HL-60/S4 treated with retinoic acid at 250 ng/mL for 4 days and 3 days (cell line): ENCODE measurements around the gene HTR5A.

Source experiments
- in situ Hi-C: fragments of 300-500 bp; cut with MboI; formaldehyde crosslinking; loops from 2 replicates; pipeline ENCODE4 v1.7.0; 2022; ENCODE audit warnings: low sequenced_read_pairs

The HTR5A gene

GRCh38 chr7:155084969-155085368, 14.8 kb downstream of the HTR5A start:
- in situ Hi-C loops, result no loop called here

- in situ Hi-C loops, result no loop called here
These were observed 20.6 kb downstream of the HTR5A start for GRCh38 chr7:155090684-155091083.

DNA sequence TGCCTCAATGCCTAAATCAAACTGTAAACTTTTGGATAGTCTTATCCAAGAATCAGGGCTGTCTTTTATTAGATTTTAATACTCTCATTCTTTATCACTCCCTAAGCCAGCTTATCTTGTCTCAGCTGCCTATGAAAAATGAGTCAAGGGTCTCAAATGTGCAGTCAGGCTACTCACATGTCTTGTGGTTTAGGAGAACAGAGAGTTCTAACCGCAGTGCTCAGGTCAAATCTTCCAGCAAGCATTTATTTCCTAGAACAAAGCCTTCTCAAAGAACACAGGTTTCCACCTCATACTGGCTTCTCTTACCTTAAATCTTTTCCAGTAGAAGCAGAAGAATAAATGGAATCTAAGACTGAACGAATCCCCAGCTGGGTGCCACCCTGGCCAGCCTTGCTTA, 23.5 kb downstream of the HTR5A start:
- in situ Hi-C loops, result no loop called here

GRCh38 chr7:155094636-155095135, 24.6 kb downstream of the HTR5A start:
- in situ Hi-C loops, result no loop called here

GRCh38 chr7:155097338-155097737, 27.2 kb downstream of the HTR5A start:
- in situ Hi-C loops, result no loop called here

DNA sequence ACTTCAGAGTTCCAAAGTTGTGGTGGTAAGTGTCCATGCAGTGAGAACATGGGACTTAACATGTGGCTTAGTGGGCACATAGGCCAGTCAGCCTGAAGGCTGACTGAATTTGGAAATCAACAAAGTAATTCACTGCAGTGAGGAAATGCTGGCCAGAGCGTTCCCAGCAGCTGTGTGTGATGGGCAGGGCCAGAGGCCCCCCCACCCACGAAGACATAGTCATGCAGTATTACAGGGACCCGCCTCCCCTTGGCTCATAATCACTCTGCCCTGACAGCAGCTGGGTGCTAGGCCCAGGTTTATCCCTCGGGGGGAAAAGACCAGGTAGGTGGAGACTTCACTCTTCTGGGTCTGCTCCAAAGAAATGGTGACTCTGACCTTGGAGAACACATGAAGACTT, 33.7 kb downstream of the HTR5A start:
- in situ Hi-C loops, result no loop called here

DNA sequence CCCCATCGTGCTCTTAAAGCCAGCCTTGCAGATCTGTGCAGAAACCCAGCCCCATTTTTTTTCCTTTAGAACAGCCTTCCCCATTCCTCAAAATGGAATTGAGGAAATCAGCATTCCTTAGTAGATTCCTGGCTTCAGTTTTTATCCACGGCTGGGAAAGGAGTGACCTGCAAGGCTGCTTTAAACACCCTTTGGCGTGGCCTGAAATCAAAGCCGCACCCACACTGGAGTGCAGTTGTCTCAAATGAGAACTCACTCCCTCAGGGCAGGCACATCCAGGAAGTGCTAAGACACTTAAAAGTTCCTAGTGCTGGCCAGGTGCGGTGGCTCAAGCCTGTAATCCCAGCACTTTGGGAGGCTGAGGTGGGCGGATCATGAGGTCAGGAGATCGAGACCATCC, 34.8 kb downstream of the HTR5A start:
- in situ Hi-C loops, result no loop called here

- in situ Hi-C loops, result no loop called here
These were observed 36.2 kb downstream of the HTR5A start for GRCh38 chr7:155106356-155106755.

- in situ Hi-C loops, result no loop called here
These were observed 37.0 kb downstream of the HTR5A start for GRCh38 chr7:155107126-155107525.

DNA sequence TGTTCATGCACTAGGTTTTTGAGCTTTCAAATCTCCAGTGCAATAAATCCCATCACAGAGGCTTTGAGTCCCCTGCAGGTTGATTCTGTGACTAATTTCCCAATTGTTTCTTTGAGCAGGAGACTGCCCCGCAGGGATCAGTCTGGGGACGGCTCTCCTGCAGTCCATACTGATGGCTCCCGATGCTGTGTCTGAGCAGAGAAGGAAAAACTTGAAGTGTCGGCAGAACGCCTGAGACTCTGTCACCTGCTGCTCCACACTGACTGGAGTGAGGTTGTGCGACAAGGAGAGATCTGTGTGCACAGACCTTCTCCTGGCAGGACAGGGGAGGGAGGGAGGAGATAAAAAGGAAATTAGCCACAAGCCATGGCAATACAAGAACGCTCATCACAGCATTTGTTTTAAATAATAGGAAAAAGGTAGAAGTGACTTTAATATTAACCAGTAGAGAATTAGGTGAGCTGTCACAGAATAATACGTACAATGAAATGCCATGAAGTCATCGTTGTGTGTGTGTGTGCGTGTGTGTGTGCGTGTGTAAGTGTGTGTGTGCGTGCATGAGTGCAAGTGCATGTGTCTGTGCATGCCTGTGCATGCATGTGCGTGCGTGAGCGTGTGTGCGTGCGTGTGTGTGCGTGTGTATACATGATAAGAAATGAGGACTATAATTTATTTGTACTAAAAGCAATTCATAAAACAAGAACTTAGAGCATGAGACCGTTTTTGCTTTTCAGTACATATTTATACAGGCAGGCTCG, 38.2 kb downstream of the HTR5A start:
- in situ Hi-C loops, result no loop called here

DNA sequence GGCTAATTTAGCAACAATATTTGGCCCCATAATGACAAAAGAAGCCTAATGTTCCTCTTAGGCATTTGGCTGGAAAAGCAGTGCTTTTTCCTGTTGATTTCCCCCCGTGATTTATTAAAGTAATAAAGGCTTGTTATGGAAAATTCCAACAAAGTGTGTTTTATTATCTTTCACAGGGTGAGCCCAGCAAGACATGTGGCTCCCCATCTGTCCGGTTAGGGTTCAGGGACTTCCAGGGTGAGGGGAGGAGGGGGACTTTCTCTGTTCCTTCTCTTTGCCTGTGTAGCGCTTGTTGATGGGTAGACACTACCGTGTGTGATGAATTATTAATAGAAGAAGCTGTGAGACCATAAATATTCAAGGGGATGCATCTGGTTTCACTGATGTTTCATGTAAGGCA, 39.0 kb downstream of the HTR5A start:
- in situ Hi-C loops, result no loop called here

DNA sequence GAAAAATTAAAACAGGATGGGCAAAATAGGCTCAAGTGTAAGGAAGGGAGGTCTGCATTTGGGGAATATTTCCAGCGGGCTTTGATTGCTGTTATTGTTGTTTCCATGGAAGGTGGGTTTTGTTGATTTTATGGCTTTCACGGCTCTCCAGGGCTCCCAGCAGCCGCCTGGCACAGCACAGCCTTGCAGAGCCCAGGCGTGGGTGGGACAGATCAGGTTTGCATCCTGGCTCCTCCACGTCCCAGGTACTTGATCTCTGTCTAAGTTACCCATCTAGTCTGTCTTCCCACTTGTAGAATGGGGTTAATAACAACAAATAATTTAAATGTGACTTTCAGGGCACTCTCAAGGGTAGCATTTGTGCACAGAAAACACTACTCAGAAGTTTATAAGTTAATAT, 45.2 kb downstream of the HTR5A start:
- in situ Hi-C loops, result no loop called here

- in situ Hi-C loops, result no loop called here
These were observed 49.8 kb downstream of the HTR5A start for GRCh38 chr7:155119801-155120382.

DNA sequence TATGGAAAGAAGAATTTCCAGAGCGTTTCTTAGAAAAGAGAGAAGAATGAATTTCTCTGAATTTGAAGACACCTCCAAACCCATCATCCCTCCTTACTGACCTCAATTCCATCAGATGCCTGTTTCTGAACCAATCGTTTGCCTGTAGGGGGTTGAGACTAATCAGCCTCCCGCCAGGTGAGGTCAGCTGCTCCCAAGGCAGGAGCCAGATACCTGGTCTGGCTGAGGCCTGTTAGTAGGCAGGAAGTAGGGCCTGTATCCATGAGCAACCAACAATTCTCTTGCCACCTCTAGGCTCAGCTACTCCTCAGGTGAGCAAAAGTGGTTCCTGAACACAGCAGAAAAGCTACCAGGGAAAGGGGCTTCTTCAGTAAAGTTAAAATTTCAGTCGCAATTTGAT, 50.3 kb downstream of the HTR5A start:
- in situ Hi-C loops, result no loop called here

- in situ Hi-C loops, result no loop called here
These were observed 52.7 kb downstream of the HTR5A start for GRCh38 chr7:155122831-155123230.

DNA sequence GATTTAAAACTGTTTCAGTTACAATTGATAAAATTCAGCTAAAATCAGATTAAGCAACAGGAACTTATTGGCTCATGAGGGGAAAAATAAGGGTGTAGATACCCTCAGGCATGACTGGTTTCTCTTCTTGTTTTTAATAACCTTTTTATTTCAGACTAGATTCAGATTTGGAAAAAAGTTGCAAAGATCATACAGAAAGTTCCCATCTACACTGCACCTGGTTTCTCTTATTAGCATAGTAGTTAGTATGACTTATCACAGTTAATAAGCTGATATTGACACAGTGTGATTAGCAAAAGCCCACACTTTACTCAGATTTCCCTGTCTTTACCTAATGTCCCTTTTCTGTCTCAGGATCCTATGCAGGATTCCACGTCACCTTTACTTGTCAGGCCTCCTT, 53.3 kb downstream of the HTR5A start:
- in situ Hi-C loops, result no loop called here

DNA sequence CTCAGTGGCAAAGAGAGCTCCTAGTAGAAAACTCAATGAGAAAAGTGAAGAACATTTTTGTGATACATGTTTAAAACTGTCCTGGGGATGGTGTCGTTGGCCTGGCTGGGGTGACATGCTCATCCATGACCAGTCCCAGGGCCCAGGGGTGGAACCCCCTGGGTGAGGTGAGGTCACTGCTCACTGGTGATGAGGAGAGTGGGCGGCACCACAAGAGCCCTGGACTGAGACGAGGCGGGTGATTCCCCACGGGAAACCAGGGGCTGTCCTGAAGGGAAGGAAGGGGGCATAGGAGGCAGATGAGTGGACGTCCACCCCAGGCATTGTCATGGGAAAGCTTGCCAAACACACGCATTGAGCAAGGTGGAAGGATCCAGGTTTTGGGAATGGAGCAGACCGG, 54.6 kb downstream of the HTR5A start:
- in situ Hi-C loops, result no loop called here

- in situ Hi-C loops, result no loop called here
These were observed 59.1 kb downstream of the HTR5A start for GRCh38 chr7:155129186-155129585.

- in situ Hi-C loops, result no loop called here
These were observed 59.7 kb downstream of the HTR5A start for GRCh38 chr7:155129789-155130188.

GRCh38 chr7:155130493-155130892, 60.4 kb downstream of the HTR5A start:
- in situ Hi-C loops, result no loop called here

GRCh38 chr7:155131090-155131489, 61.0 kb downstream of the HTR5A start:
- in situ Hi-C loops, result no loop called here

DNA sequence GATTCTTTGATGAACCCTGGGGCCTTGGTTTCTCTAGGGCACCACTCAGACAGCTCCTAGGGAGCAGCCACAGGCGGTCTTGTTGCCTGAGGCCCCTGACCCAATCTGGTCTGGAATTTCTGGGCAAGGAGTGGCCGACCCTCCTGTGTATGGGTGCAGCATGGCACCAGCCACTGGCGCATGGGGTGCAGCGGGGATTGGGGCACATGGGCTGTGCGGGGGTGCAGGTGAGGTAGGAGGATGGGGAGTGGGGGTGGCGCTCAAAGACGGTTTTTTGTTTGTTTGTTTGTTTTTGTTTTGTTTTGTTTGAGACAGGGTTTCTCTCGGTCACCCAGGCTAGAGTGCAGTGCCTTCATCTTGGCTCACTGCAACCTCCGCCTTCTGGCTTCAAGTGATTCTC, 62.3 kb downstream of the HTR5A start:
- in situ Hi-C loops, result no loop called here
